ENCODE measurements around the gene FHL5.
"Not testable (repeated sequence)": the region's sequence is repeated elsewhere in the genome, so short reads cannot be mapped to it uniquely, and the experiment has no call there.

FHL5 gene

DNA sequence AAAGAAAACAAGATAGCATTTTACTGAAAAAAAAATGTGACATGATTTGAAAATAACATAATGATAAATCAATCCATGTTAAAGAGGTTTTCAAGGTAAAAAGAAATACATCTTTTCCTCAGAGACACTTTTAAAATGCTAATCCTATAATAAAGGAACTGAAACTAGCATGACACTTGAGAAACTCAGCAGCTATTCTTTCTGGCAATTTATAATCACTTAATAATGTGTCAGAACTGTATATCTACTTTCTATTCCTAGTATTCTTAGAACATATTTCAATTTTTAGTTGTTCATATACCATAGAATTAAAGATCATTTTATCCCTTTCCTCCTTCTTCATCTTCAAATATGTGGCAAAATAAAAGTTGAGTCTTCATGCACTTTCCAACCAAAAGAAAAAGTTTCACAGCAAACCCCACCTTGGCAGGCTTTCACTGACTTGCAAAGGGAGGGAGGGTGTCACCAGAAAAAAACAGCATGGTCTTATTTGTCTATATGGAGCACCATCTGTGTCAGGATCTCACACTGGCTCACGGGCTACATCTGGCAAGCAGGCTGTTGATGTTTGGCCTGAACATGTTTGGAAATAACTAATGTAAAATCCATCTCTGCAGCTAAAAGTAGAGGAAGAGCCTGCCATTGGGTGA lies 48.5 kb downstream of the FHL5 start:
- no peak for DNase-seq

DNA sequence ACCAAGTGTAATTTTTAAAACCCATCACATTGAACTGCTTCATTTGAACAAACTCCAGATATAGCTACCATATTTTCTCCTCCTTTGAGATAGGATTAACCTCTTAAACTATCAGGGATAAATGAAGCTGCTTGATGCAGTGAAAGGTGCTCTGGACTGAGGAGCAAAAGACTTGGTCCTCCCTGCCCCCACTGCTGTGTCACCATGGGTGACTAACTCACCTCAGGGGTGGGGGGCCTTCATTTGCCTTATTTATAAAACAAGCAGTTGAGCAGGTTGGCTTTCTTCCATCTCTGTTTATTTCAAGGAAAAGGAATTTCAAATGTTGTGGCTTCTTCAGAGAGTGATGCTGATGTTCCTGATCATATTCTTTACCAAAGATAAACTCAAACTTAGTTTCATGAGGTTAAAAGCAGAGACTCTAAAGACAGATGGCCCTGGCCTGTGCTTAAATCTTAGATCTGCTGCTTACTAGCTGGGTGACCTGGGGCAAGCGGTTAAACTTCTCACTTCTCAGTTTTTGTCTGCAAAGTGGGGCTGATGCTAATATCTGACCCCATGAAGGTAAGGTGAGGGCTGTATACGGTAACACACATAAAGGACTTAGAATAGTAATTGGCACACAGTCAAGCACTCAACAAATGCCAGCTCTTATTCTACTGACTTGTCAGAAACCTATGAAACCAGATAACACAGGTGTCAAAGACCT lies 50.5 kb downstream of the FHL5 start:
- no peak for DNase-seq

DNA sequence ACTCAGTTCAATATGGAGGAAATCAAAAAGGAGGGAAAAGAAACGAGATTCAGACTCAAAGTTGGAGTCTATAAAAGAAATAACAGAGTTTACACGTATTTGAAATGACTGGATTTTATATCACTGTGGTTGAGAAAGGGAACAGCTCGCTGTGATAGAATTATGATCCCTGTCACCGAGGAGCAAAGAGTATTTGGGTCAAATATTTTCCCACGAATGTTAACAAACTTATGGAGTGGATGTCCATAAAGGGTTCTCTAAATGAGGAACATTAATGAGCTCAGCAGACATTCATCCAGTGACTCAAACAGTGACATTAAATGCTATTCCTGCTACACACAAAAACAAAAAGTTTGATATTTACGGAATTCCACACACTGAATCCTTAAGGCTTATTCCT lies 57.9 kb downstream of the FHL5 start:
- DNase-seq: no peak

DNA sequence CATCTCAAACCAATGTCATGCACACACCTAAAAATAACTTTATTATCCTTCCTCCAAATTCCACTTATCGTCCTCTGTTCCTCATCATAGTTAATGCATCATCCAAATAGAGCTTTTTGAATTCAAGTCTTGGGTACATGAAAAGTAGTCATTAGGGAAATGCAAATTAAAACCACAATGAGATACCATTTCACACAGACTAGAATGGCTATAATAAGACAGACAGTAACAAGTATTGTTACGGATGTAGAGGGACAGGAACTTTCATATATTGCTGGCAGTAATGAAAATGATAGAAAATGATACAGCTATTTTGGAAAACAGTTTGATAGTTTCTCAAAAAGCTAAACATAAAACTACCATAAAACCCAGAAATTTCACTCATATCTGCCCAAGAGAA lies 59.1 kb downstream of the FHL5 start:
- DNase-seq: no peak

DNA sequence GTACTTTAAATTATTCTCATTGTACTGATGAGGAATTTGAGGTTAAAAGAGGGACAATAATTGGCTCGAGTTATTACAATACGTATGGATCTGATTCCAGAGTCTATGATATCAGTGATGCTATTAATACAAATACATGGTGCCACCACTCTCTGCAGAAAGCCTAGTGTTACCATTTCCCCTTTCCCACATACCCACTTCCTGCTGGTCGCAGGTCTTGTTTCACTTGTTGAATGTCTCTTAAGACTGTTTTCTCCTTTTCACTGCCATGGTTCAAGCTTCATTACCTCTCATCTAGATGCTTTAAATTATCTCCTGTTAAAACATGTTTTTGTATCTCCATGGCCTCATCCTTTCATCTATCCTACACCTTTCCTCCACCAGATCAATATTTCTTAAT lies 62.0 kb downstream of the FHL5 start:
- DNase-seq: no peak

DNA sequence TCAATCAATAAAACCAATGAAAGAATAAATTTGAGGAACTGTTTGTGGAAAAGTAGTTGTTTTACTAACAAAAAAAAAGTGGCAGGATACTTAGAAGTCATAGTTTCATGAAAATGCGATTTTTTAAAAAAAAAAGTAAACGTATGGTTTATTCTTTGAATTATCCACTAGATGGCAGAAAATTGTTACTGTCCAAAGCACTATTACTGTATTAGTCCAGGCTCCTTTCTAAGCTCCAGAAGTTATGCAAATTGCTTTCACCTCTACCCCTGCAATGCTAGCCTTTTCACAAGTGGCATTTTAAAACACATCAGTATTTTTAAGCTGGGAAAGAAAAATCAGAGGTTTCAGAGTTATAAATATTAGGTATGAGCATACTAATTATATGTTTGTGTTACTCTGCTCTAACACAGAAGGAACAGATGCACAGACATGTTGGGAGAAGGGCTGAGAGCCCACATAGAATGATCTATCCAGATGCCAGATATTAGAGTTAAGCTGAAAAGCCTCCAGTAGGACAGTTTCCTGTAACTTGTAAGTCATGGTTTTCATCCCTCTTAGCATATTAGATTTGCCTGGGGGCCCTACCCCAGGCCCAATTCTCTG lies 63.9 kb downstream of the FHL5 start:
- DNase-seq: no peak

DNA sequence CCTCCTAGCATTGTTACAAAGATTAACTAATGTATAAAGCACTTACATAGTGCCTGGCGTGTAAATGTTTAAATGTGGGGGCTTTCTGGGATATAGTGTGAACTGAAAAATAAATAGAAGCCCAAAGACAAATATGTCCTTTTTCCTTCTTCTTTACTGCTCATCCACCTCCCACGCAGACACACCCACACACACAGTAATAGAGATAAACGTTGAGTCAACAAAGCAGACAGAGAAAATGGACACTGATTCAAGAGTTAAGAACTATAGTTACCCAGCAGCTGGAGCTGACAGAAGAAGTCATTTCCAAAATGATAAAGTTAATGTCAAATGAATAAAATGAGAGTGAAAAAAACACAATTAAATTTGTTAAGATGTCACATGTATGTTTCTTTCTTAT lies 68.3 kb downstream of the FHL5 start:
- DNase-seq: no peak

DNA sequence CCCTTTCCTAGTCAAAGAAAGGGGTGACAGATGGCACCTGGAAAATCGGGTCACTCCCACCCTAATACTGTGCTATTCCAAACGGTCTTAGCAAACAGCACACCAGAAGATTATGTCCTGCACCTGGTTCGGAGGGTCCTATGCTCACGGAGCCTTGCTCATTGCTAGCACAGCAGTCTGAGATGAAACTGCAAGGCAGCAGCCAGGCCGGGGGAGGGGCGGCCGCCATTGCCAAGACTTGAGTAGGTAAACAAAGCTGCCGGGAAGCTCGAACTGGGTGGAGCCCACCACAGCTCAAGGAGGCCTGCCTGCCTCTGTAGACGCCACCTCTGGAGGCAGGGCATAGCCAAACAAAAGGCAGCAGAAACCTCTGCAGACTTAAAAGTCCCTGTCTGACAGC lies 75.1 kb downstream of the FHL5 start:
- not testable (repeated sequence) for DNase-seq

DNA sequence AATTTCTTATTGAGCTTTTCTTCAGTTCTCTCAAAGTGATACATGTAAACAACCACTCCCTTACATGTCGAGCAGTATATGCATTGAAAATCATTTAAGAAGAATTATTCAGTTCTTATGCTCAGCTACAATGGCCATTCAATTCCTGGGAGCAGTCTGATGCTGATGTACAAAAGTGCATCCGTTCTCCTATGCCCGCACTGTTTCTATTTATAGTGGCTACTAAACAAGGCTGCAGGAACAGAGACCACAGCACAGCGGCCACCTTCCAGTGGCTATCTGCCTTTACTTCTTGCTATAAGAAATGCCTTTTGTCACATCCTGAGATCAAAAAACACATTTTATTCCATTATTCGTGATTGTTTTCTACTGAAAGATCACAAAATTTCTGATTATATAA lies 82.2 kb downstream of the FHL5 start:
- no peak for DNase-seq

DNA sequence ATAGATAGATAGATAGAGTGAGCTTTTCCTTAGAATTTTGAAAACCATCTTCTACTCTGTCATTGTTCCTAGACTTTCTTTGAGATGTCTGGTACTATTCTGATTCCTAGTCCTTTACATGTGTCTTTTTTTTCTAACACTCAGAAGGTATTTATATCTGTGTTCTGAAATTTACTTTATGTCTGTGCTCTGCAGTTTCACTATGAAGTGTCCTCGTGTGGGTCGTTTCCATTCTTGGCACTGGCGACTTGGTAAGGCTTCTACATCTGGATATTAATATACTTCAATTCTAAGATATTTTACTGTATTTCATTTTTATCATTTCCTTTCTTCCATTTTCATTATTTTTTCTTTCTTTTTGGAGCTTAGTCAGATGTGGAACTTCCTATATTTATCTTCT lies 87.0 kb downstream of the FHL5 start:
- no peak for DNase-seq

DNA sequence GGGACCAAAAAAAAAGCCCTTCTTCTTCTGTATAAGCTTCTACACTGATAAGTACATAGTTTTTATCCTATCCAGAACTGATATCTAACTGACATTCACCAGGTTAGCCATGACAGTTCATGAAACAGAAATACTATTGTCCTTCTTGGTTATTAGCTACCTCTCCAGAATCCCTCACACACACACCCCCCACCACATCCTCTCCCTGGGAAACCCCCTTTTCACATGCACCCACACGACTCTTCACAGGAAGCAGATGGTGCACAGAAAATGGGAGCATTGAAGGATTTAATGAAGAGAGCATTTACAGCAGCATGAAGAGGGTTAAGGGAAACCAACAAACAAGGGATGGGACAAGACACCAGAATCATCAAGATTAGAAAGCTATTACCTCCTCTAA lies 88.9 kb downstream of the FHL5 start:
- DNase-seq: no peak

DNA sequence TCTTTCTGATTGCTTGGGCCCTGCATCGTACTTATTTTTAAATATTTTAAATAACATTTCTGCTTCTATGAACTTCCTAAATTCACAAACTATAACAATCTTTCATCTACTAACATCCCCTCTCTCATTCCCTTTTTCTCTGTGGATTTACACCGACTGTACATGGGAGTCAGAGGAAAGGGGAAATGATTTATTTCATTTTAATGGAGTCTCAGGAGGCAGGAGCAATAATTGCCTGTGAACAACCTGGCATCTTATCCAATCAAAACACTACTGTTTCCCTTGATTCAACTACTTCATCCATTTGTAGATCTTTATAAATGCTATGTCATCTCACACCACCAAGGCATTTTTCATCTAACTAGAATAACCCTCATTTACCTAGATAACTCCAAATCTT lies 89.6 kb downstream of the FHL5 start:
- no peak for DNase-seq

DNA sequence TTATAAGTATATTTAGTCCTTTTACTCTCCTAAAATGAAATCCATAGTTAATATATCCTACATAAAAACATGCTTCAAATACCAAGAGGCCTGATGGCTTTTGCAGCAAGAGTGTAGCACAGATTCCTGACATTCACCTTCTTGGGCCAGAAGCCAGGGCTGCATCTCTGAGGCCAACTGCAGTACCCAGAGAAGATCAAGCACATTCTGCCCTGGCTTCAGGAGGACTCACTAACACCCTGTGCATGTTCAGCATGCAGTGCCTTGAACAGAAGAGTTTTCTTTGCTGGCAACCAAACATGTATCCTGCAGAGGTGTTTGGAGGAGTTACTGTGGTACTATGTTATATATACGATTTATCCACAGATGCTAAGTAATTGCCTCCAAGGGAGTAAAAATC lies 90.3 kb downstream of the FHL5 start:
- DNase-seq: no peak

DNA sequence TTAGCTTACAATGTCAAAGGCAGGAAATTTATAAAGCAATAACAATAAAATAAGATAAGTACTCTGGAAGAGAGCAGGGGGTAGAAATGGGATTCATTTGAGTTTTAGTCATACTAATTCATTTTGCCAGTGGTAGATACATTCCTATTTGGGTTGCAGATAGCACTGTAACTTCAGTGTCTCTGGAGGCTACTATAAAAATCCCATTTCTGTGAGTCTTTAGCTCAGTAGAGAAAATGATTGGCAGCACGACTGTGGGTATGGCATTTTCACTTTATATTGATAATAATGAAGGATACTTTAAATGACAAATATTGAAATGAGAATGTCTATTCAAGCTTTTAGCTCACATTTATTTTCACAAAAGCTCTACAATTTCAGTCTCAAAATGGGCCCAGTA lies 93.6 kb downstream of the FHL5 start:
- DNase-seq: no peak

DNA sequence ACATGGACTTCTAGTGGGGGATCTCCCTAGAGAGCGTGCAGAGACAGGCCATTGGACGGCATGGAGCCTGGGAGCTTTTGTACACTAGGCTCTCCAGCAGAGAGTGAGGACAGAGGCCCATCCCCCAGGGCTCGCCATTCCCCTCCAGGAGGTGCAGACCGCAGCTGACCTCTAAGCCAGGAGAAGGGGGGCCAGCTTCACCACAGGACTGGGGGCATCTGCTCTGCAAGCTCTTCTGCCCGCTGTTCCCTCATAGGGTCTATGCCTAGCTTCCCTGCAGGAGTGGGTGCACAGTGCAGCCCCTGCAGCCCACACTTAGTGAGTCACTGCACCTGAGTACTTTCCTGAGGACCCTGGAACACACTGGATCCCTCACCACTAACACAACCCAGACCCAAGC lies 94.4 kb downstream of the FHL5 start:
- DNase-seq: no peak

DNA sequence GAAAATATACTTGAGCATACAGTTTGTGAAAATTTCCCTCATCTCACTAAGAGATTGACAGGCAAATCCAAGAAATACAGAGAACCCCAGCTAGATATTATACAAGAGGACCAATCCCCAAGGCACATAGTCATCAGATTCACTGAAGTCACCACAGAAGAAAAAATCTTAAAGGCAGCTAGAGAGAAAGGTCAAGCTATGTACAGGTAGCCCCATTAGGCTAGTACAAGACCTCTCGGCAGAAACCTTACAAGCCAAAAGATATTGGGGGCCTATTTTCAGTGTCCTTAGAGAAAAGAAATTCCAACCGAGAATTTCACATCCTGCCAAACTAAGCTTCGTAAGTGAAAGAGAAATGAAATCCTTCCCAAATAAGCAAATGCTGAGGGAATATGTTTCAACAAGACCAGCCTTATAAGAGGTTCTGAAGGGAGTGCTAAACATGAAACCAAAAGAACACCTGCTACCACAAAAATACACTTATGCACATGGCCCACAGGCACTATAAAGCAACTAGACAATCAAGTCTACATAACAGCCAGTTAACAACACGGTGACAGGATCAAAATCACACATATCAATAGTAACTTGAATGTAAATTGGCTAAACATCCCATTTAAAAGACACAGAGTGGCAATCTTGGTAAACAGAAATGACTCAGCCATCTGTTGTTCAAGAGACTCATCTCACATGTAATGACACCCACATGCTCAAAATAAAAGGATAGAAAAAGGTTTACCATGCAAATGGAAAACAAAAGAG lies 96.3 kb downstream of the FHL5 start:
- no peak for DNase-seq

Measured in CD4-positive, alpha-beta T cell treated with Interferon gamma for 1 hour (primary cell).